Astrocyte of the spinal cord (primary cell): ENCODE data around the gene ALDOB.
A peak's percentile ranks its signal among the peaks of the same experiment; 100 is the strongest.

Experiments used
- DNase-seq: peaks from one replicate; pipeline ENCODE4 v3.0.0; 2011; ENCODE audit warnings: low read depth, low spot score
- H3K4me3 ChIP-seq: 2 replicates; pipeline ENCODE4 v1.5.1; 2011; ENCODE audit warnings: low read depth, mild to moderate bottlenecking, low read length, moderate library complexity
- in situ Hi-C: cut with HindIII; loops from 2 replicates; pipeline ENCODE4 v1.10.0; 2017; ENCODE audit warnings: low sequenced_read_pairs
- TF ChIP-seq, protein P1 (sequence below): IDR thresholded peaks from 2 replicates; pipeline ENCODE4 v1.5.1; 2012; ENCODE audit warnings: low read depth, mild to moderate bottlenecking, low read length, inconsistent platforms

Gene ALDOB

DNA sequence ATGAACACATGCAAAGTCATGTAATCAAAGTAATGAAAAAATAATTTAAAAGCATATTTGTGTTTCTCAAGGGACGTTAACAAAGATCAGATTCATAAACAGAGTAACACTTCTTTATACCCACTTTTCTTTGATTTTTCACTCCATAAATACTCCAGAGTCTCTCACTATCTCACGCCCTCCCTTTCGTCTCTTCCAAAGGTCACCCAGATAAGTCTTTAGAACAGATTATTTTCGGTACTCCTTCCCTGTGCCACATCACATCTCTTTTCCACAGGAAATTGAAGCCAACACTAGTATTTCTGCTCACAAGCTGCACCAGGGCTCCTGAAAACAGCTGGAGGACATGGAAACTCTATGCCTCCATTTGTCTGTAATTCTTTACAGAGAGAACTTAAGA is 15.4 kb upstream of the ALDOB start:
- TF ChIP-seq, protein P1, sequence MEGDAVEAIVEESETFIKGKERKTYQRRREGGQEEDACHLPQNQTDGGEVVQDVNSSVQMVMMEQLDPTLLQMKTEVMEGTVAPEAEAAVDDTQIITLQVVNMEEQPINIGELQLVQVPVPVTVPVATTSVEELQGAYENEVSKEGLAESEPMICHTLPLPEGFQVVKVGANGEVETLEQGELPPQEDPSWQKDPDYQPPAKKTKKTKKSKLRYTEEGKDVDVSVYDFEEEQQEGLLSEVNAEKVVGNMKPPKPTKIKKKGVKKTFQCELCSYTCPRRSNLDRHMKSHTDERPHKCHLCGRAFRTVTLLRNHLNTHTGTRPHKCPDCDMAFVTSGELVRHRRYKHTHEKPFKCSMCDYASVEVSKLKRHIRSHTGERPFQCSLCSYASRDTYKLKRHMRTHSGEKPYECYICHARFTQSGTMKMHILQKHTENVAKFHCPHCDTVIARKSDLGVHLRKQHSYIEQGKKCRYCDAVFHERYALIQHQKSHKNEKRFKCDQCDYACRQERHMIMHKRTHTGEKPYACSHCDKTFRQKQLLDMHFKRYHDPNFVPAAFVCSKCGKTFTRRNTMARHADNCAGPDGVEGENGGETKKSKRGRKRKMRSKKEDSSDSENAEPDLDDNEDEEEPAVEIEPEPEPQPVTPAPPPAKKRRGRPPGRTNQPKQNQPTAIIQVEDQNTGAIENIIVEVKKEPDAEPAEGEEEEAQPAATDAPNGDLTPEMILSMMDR: no peak
- no peak overlapping the region for H3K4me3 ChIP-seq
- no peak for DNase-seq
- in situ Hi-C loops: loop anchor here (10.0 kb wide), 1 partner anchor 84 kb away; the partner anchor contains the start of gene RNF20

DNA sequence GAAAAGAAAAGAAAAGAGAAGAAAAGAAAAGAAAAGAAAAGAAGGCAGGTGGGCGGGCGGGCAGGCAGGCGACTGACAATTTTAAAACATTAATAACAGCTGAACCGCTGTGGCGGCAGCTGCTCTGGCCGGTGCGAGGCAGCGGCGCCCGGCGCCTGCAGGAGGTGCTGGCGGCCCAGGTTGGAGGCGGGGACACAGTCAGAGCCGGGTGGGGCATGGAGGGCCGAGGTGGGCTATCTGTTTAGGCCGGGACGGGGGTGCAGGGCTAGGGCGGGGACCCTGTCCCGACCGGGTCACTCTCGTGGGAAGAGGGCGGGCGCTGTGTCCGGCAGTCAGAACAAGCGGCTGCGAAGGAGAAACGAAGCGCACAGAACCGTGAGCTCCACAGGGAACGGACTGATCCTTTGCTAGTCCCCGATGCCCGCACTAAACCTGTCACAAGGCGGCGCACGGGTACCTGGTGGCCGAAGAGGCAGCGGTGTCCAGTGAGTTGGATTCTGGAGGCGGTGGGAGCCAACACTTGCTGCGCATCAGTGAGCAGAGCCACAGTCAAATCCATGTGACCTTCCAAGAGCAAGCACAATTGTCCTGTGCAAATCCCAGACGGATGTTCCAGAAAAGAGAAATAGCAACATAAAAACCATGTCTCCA is 13.6 kb upstream of the ALDOB start:
- DNase-seq: peak; percentile 70
- in situ Hi-C loops: no loop called here
- H3K4me3 ChIP-seq: peak overlapping the region; percentile 60
- TF ChIP-seq, protein P1: peak; percentile 66

DNA sequence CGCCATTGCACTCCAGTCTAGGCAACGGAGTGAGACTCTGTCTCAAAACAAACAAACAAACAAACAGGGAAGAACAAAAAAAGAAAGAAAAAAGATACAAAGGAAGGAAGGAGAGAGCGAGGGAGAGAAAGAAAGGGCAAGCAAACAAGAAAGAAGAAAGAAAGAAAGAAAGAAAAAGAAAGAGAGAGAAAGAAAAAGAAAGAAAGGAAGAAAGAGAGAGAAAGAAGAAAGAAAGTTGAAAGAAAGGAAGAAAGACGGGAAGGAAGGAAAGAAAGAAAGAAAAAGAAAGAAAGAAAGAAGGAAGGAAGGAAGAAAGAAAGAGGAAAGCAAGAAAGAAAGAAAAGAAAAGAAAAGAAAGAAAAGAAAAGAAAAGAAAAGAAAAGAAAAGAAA is 13.1 kb upstream of the ALDOB start:
- no peak for DNase-seq
- in situ Hi-C loops: no loop called here
- TF ChIP-seq, protein P1: no peak
- no peak overlapping the region for H3K4me3 ChIP-seq

DNA sequence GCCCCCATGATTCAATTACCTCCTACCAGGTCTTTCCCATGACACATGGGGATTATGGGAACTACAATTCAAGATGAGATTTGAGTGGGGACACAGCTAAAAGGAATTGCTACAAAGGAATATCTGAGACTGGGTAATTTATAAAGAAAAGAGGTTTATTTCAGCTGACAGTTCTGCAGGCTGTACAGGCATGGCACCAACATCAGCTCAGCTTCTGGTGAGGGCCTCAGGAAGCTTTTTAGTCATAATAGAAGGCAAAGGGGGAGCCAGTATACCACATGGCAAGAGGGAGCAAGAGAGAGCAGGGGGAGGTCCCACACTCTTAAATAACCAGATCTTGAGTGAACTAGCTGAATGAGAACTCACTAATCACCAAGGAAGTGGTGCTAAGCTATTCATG is 11.2 kb upstream of the ALDOB start:
- no peak overlapping the region for H3K4me3 ChIP-seq
- in situ Hi-C loops: no loop called here
- TF ChIP-seq, protein P1: no peak
- no peak for DNase-seq

DNA sequence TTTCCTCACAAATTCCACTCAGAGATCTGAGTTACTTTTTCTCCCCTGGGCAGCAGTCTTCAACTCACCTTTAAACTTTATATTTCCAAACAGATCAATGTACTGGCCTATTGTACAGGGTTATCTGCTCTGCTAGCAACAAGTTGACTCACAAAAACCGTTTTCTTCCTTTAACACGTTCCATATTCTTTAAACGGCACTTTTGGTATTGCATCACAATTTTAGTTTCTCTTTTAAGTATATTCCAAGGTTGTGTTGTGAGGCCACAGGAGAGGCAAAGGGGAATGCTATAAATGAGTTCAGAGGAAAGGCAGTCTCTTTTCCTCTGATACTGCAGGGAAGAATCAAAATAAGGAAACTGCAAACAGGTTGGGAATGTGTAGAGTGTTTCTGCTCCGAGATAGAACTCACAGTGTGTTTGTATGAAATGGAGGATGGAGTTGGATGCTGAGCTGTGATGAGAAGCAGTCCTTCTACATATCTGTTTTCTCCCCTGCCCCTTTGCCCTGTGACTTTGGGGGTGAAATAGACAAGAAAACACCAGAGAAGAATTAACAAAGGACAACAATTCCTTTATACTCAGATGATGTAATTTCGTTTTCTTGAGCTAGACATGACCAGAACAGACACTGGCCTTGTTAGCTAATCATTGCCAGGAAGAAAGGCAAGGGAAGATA is 9.9 kb upstream of the ALDOB start:
- no peak overlapping the region for H3K4me3 ChIP-seq
- peak; percentile 20 for DNase-seq
- in situ Hi-C loops: no loop called here
- TF ChIP-seq, protein P1: no peak

DNA sequence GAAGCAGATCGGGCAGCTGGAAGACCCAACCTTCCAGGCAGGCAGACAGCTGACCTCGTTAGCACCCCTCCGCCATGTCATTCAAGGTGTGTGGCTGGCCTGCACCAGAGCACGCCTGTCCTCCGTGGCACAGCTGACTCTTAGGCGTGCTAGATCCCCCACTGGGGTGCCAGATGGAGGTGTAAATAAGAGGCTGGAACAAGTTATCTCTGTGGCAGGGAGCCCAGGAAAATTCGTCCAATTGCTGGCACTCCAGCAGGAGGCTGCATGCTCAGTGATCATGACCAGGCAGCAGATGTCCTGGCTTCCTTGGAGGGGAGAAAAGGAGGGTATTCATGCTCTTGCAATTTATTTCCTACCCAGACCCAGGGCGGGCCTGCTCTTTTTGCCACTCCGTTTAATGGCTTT is 7.8 kb upstream of the ALDOB start:
- no peak overlapping the region for H3K4me3 ChIP-seq
- DNase-seq: no peak
- TF ChIP-seq, protein P1: no peak
- in situ Hi-C loops: no loop called here
